GM18520 (cell line): ENCODE measurements around the gene EIF4E3.

Source experiments
- ATAC-seq: cut with Tn5 transposase; IDR thresholded peaks from one replicate; pipeline ENCODE4 v1.9.1; 2021; ENCODE audit not compliant: unreplicated experiment

The EIF4E3 gene

GRCh38 chr3:71723452-71724170 lies 1.6 kb downstream of the EIF4E3 start:
- ATAC-seq, result peak; percentile 34

GRCh38 chr3:71722693-71723092 lies 2.5 kb downstream of the EIF4E3 start:
- no peak for ATAC-seq

GRCh38 chr3:71721651-71722157 lies 3.5 kb downstream of the EIF4E3 start:
- ATAC-seq, result no peak

- ATAC-seq, result no peak
Measured at GRCh38 chr3:71721002-71721401, 4.2 kb downstream of the EIF4E3 start.

GRCh38 chr3:71718072-71718471 lies 7.1 kb downstream of the EIF4E3 start:
- ATAC-seq, result no peak

- ATAC-seq, result no peak
Measured at GRCh38 chr3:71714595-71714994, 10.6 kb downstream of the EIF4E3 start.

- ATAC-seq, result no peak
Measured at GRCh38 chr3:71713041-71713440, 12.2 kb downstream of the EIF4E3 start.

- peak; percentile 85 for ATAC-seq
Measured at GRCh38 chr3:71710906-71711494, 14.2 kb downstream of the EIF4E3 start.

- ATAC-seq, result no peak
Measured at GRCh38 chr3:71709908-71710511, 15.2 kb downstream of the EIF4E3 start.

GRCh38 chr3:71708476-71709105 lies 16.6 kb downstream of the EIF4E3 start:
- no peak for ATAC-seq

GRCh38 chr3:71707595-71707994 lies 17.6 kb downstream of the EIF4E3 start:
- no peak for ATAC-seq

GRCh38 chr3:71705681-71706080 lies 19.5 kb downstream of the EIF4E3 start:
- no peak for ATAC-seq

- ATAC-seq, result no peak
Measured at GRCh38 chr3:71704915-71705314, 20.3 kb downstream of the EIF4E3 start.

- no peak for ATAC-seq
Measured at GRCh38 chr3:71703797-71704196, 21.4 kb downstream of the EIF4E3 start.

- ATAC-seq, result no peak
Measured at GRCh38 chr3:71702131-71703024, 22.8 kb downstream of the EIF4E3 start.

GRCh38 chr3:71701251-71701762 lies 23.9 kb downstream of the EIF4E3 start:
- no peak for ATAC-seq

- ATAC-seq, result no peak
Measured at GRCh38 chr3:71695000-71695482, 30.2 kb downstream of the EIF4E3 start.

- ATAC-seq, result no peak
Measured at GRCh38 chr3:71694358-71694999, 30.7 kb downstream of the EIF4E3 start.

GRCh38 chr3:71693641-71694040 lies 31.6 kb downstream of the EIF4E3 start:
- ATAC-seq, result no peak

- ATAC-seq, result no peak
Measured at GRCh38 chr3:71692139-71692538, 33.1 kb downstream of the EIF4E3 start.
